ENCODE measurements around the gene SEMA4F. TPM values are rescaled to one million over a fixed set of nuclear protein-coding genes. Genes with fewer than 3 reads are reported as not detected.

SEMA4F gene
- total and polyA plus RNA-seq, 2 experiments from 2014 or later, result 8.3 to 8.6 TPM

DNA sequence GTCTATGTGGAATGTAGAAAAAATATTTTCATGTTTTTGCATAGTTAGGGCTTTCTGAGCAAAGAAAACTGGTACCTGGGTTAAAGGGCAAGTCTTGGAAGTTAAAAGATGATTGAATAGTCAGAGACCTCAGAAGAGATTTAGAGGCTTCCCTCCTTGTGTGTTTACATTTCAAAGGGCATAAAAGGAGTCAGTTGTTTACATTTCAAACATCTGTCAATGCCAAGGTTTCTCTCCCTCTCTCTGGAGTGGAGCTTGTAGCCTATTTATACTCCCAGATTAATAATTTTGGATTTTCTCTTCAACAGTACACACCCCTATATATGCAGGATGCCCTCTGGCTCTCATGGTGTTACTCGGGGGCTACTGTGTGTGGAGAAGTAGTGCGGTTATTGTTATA lies 14.5 kb upstream of the SEMA4F start:
- H3K4me1 ChIP-seq (ENCODE audit: low read depth), result no peaks in the 10 kb centered on the region
- H3K9me3 ChIP-seq (ENCODE audit: low read depth), result no peaks in the 10 kb centered on the region
- TF ChIP-seq, protein P1, sequence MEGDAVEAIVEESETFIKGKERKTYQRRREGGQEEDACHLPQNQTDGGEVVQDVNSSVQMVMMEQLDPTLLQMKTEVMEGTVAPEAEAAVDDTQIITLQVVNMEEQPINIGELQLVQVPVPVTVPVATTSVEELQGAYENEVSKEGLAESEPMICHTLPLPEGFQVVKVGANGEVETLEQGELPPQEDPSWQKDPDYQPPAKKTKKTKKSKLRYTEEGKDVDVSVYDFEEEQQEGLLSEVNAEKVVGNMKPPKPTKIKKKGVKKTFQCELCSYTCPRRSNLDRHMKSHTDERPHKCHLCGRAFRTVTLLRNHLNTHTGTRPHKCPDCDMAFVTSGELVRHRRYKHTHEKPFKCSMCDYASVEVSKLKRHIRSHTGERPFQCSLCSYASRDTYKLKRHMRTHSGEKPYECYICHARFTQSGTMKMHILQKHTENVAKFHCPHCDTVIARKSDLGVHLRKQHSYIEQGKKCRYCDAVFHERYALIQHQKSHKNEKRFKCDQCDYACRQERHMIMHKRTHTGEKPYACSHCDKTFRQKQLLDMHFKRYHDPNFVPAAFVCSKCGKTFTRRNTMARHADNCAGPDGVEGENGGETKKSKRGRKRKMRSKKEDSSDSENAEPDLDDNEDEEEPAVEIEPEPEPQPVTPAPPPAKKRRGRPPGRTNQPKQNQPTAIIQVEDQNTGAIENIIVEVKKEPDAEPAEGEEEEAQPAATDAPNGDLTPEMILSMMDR (IDR thresholded peaks at IDR 0.05; ENCODE audit: low read depth, low read length), result no peak
- no peaks in the 10 kb centered on the region for H3K27me3 ChIP-seq
- DNase-seq (ENCODE audit: low read depth in 1 of 2, low spot score in 1 of 2), result no peak
- no peaks in the 10 kb centered on the region for H3K36me3 ChIP-seq
- H3K27ac ChIP-seq, result no peak overlapping the region
- H3K4me3 ChIP-seq, result no peak overlapping the region

DNA sequence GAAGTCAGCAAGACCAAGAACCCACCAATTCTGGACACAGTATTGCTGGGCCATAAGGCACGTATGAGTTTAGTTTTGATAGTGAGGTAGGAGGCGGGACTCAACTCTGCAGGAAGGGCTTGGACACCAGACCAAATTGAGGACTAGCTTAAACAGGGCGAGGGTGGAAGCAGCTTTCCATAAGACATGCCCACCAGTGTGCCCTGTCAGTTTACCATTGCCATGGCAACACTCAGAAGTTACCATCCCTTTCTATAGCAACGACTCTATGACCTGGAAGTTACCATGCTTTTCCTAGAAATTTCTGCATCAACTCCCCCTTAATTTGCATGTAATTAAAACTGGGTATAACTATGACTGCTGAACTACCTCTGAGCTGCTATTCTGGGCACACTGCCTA lies 8.7 kb upstream of the SEMA4F start:
- no peak overlapping the region for H3K27ac ChIP-seq
- TF ChIP-seq, protein P1 (IDR thresholded peaks at IDR 0.05; ENCODE audit: low read depth, low read length), result no peak
- DNase-seq (ENCODE audit: low read depth in 1 of 2, low spot score in 1 of 2), result no peak
- H3K4me1 ChIP-seq (ENCODE audit: low read depth), result no peaks in the 10 kb centered on the region
- no peaks in the 10 kb centered on the region for H3K36me3 ChIP-seq
- H3K4me3 ChIP-seq, result no peak overlapping the region
- no peaks in the 10 kb centered on the region for H3K9me3 ChIP-seq (ENCODE audit: low read depth)
- peaks cover 15% of the 10 kb centered on the region for H3K27me3 ChIP-seq

DNA sequence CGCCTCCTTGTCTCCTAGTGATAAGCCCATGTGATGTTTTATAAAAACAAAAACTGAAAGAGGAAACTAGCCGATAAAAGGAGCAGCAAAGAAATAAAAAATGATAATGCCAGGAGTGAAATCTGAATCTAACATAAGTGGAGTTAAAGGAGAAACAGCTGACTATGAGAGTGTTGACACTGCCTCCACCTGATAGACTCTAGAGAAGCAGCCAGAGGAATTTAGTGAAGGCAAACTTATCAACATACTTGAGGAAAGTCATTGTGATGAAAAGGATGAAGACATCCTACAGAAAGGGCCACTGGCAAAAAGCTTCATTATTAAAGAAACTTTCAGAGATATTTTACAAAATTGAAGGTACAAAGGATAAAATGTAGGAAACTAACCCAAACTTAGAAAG lies 7.8 kb upstream of the SEMA4F start:
- no peak overlapping the region for H3K27ac ChIP-seq
- TF ChIP-seq, protein P1 (IDR thresholded peaks at IDR 0.05; ENCODE audit: low read depth, low read length), result no peak
- no peaks in the 10 kb centered on the region for H3K9me3 ChIP-seq (ENCODE audit: low read depth)

DNA sequence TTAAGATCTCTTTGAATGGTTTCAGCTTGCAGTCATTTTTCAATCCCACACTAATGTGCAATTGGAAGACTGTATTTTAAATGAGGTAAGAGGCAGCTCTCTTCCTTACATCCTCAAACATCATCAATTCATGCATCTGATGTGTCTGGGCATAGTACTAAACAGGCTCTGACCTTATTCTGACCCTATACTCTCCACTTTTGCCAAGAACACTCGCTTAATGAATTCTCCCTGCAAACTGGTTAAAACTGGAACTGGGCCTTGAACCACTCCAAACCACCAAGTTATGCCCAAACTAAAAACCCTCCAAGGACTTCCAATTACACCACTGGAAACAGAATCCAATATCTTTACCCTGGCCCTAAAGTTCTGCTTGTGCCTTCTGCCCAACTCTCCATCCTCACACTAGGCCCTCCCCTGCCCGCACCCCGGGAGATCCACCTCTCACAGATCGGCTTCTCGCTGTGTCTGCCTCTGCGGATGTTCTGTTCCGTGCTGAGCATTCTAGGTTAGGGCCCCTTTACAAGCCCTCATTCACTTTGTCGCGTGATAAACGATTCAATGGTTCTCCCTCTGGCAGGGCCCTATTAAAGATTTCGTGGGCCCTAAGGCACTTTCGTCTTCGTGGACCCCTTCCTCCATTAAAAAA lies 7.1 kb upstream of the SEMA4F start:
- Histone ChIP-seq H3K36me3 (no peaks in the 10 kb centered on the region), H3K4me3 (no peak overlapping the region), H3K9me3 (ENCODE audit: low read depth) (no peaks in the 10 kb centered on the region), H3K27me3 (peaks cover 15% of the 10 kb centered on the region), H3K27ac (no peak overlapping the region), H3K4me1 (ENCODE audit: low read depth) (no peaks in the 10 kb centered on the region)
- DNase-seq (ENCODE audit: low read depth in 1 of 2, low spot score in 1 of 2), result no peak
- TF ChIP-seq, protein P1 (IDR thresholded peaks at IDR 0.05; ENCODE audit: low read depth, low read length), result no peak

More for the DNA sequence above, 7.8 kb upstream of the SEMA4F start:
- Histone ChIP-seq H3K36me3 (no peaks in the 10 kb centered on the region), H3K4me3 (no peak overlapping the region), H3K27me3 (peaks cover 15% of the 10 kb centered on the region), H3K4me1 (ENCODE audit: low read depth) (no peaks in the 10 kb centered on the region)
- peak in 1 of 2 donors; percentile 27 for DNase-seq (ENCODE audit: low read depth in 1 of 2, low spot score in 1 of 2)

DNA sequence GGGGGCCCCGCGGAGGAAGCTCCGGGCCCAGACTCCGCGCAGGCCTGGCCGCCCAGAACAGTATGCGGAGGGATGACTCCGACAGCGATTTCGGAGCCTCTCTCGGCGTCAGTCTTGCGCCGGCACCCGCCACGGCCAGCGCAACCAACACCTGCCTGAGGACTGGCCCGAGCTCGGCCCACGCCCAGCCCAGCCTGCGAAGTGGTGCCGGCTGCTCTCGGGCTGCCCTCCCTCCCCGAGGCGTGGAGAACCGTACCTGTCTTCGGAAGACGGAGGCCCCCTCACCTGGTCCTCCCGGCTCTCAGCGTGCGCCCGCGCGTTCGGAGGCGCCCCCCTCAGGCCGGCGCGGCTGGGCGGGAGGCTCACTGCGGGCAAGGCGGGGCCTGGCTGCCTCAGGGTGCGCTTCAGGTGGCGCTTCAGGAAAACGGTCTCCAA lies 6.0 kb upstream of the SEMA4F start, which contains the start of gene M1AP:
M1AP (minus strand) TSS at position 322 of the 435 bp plus-strand sequence. CDS start 8,055 bp downstream, outside the sequence.
- H3K4me3 ChIP-seq, result no peak within 1 kb of the TSS
- DNase-seq (ENCODE audit: low read depth in 1 of 2, low spot score in 1 of 2), result no peak
- TF ChIP-seq, protein P1 (IDR thresholded peaks at IDR 0.05; ENCODE audit: low read depth, low read length), result peak; percentile 38

More for the DNA sequence above, 6.0 kb upstream of the SEMA4F start, which contains the start of gene M1AP:
- Histone ChIP-seq H3K4me1 (ENCODE audit: low read depth) (no peaks in the 10 kb centered on the region), H3K27ac (no peak within 1 kb of the TSS), H3K9me3 (ENCODE audit: low read depth) (no peaks in the 10 kb centered on the region), H3K27me3 (peaks cover 15% of the 10 kb centered on the region), H3K36me3 (no peaks in the 10 kb centered on the region)

Data from cardiac muscle cell (in vitro differentiated cells and primary cell).